K562 (cell line): Measurements from ENCODE around the gene NEUROG1. TPM values are rescaled to one million over a fixed set of nuclear protein-coding genes. Genes with fewer than 3 reads are reported as not detected.

ENCODE experiments used
- ATAC-seq: fragments of 200-7000 bp; cut with Tn5 transposase; 3 replicates; pipeline ENCODE4 v1.9.1; 2020; ENCODE audit warnings: moderate library complexity
- BruUV-seq: library from RNA; stranded (reverse); fragments of 400-500 nt; replicated peaks from 2 replicates; lab custom pipeline; 2021; lab: Mats Ljungman, UMichigan
- CTCF ChIA-PET: fragments of 300-600 bp; formaldehyde crosslinking; extraction: SDS; loops from one replicate; lab custom pipeline; 2021; ENCODE audit warnings: low intra/inter-chr PET ratio; lab: Yijun Ruan, JAX
- POLR2A ChIA-PET: fragments of 300-600, 350-650 bp; sonication (Branson Sonifier 250); formaldehyde crosslinking; extraction: SDS; loops from one replicate; lab custom pipeline; 2021; ENCODE audit warnings: antibody characterized with exemption, inconsistent platforms; lab: Yijun Ruan, JAX
- DNase-seq, 4 experiments: peaks; one replicate each; pipeline versions ENCODE4 v3.0.0 to v3.0.0-alpha.2; 2011 to 2018; ENCODE audit warnings: low spot score in 3 of 4, mixed read lengths in 3 of 4; ENCODE audit errors: extremely low read depth in 1 of 4
- FAIRE-seq: peaks from 2 replicates; lab custom pipeline; 2011; peaks lifted over from hg19 to GRCh38; lab: Jason Lieb, UNC
- H2AFZ ChIP-seq: 2 replicates; pipeline ENCODE4 v1.6.0; 2011; ENCODE audit warnings: low read depth, low read length, control low read depth, inconsistent platforms
- H3K27ac ChIP-seq: fragments of 200-600 bp; 3 replicates; pipeline ENCODE4 v1.8.0; 2011; ENCODE audit warnings: low read depth, mild to moderate bottlenecking, control low read depth, inconsistent platforms, low read length, moderate library complexity, mixed read lengths; ENCODE audit errors: extremely low read depth
- H3K27me3 ChIP-seq, 2 experiments: fragments of 300-600 bp in 1 of 2; 2 replicates in 1 of 2; 3 replicates in 1 of 2; pipeline versions ENCODE4 v1.6.0 to v1.8.0; 2011; ENCODE audit warnings: inconsistent platforms in 2 of 2, low read length in 2 of 2, mild to moderate bottlenecking in 1 of 2, mixed read lengths in 1 of 2, moderate library complexity in 1 of 2; ENCODE audit not compliant: control insufficient read depth in 2 of 2, insufficient read depth in 2 of 2
- H3K36me3 ChIP-seq: fragments of 300-600 bp; 3 replicates; pipeline ENCODE4 v1.8.0; 2011; ENCODE audit warnings: mild to moderate bottlenecking, low read length, inconsistent platforms; ENCODE audit not compliant: control insufficient read depth, insufficient read depth
- H3K4me1 ChIP-seq, 2 experiments: fragments of 200-600 bp in 1 of 2; replicated peaks in 1 of 2; 2 replicates in 1 of 2; 3 replicates in 1 of 2; pipeline versions ENCODE4 v1.5.1 to v1.8.0; 2011; ENCODE audit warnings: inconsistent platforms in 2 of 2, low read length in 2 of 2, mild to moderate bottlenecking in 1 of 2, mixed read lengths in 1 of 2, moderate library complexity in 1 of 2; ENCODE audit not compliant: control insufficient read depth in 2 of 2, insufficient read depth in 2 of 2
- H3K4me2 ChIP-seq: 2 replicates; pipeline ENCODE4 v1.6.1; 2011; ENCODE audit warnings: low read length, control low read depth, inconsistent platforms, mixed read lengths; ENCODE audit not compliant: insufficient read depth
- H3K4me3 ChIP-seq: fragments of 200-600 bp; sonication (generic), shearing (Covaris generic); 2 replicates; pipeline ENCODE4 v1.5.1; 2016; ENCODE audit warnings: control low read depth, inconsistent platforms
- H3K79me2 ChIP-seq: fragments of 200-600 bp; 3 replicates; pipeline ENCODE4 v1.8.0; 2011; ENCODE audit warnings: low read length, inconsistent platforms; ENCODE audit not compliant: control insufficient read depth, insufficient read depth
- H3K9ac ChIP-seq, 2 experiments: 2 replicates each; pipeline versions ENCODE4 v1.6.0 to v1.6.1; 2011; ENCODE audit warnings: low read depth in 2 of 2, low read length in 2 of 2, control low read depth in 1 of 2, inconsistent platforms in 1 of 2, mild to moderate bottlenecking in 1 of 2, mixed read lengths in 1 of 2; ENCODE audit not compliant: insufficient read depth in 1 of 2
- H3K9me1 ChIP-seq: one replicate; pipeline ENCODE4 v1.6.0; 2011; ENCODE audit warnings: inconsistent platforms, mild to moderate bottlenecking, low read length, moderate library complexity; ENCODE audit not compliant: control insufficient read depth, insufficient read depth
- H3K9me3 ChIP-seq: replicated peaks from 2 replicates; pipeline ENCODE4 v1.5.1; 2011; ENCODE audit warnings: low read depth, low read length, inconsistent platforms; ENCODE audit not compliant: control insufficient read depth, insufficient read depth
- H4K20me1 ChIP-seq: replicated peaks from 2 replicates; pipeline ENCODE4 v1.6.1; 2011; ENCODE audit warnings: low read length, inconsistent platforms, mixed read lengths; ENCODE audit not compliant: control insufficient read depth, insufficient read depth
- ARID1B ChIP-seq: fragments of 450-650 bp; IDR thresholded peaks from 2 replicates; pipeline ENCODE4 v1.6.1; 2016; ENCODE audit warnings: antibody characterized with exemption, mild to moderate bottlenecking, inconsistent platforms
- BCOR ChIP-seq: fragments of 450-650 bp; IDR thresholded peaks from 2 replicates; pipeline ENCODE4 v1.6.1; 2016
- BMI1 ChIP-seq: fragments of 150-350 bp; IDR thresholded peaks from 2 replicates; pipeline ENCODE4 v1.6.1; 2014; ENCODE audit warnings: low read length
- E4F1 ChIP-seq: fragments of 250-450 bp; sonication (Bioruptor Pico); IDR thresholded peaks from 2 replicates; pipeline ENCODE4 v1.5.0; 2021; ENCODE audit warnings: mild to moderate bottlenecking, borderline replicate concordance
- ESRRB ChIP-seq: fragments of 250-450 bp; sonication (Bioruptor Pico); IDR thresholded peaks from 2 replicates; pipeline ENCODE4 v1.5.0; 2020; ENCODE audit warnings: mild to moderate bottlenecking, moderate library complexity, borderline replicate concordance
- FOXJ2 ChIP-seq: fragments of 200-800 bp; sonication (Bioruptor generic); IDR thresholded peaks from 2 replicates; pipeline ENCODE4 v1.6.1; 2016; ENCODE audit warnings: missing genetic modification characterization, missing compliant biosample characterization
- GTF2F1 ChIP-seq: IDR thresholded peaks from 2 replicates; pipeline ENCODE4 v1.6.1; 2011; ENCODE audit warnings: low read depth, low read length, improper control_type of control experiment
- HNRNPL ChIP-seq: fragments of 200-400 bp; formaldehyde crosslinking; IDR thresholded peaks from 2 replicates; pipeline ENCODE4 v1.6.1; 2017; ENCODE audit warnings: low read depth, mild to moderate bottlenecking, low read length
- MCM3 ChIP-seq: fragments of 450-650 bp; IDR thresholded peaks from 2 replicates; pipeline ENCODE4 v1.6.1; 2016
- RBM25 ChIP-seq: fragments of 200-400 bp; formaldehyde crosslinking; IDR thresholded peaks from 2 replicates; pipeline ENCODE4 v1.6.1; 2018; ENCODE audit warnings: low read length, low read depth, moderate library complexity; ENCODE audit not compliant: severe bottlenecking
- RHOXF2B ChIP-seq: fragments of 250-450 bp; sonication (Bioruptor Pico); conservative IDR thresholded peaks from 2 replicates; pipeline ENCODE4 v1.5.1; 2021
- SREBF2 ChIP-seq: sonication (generic); formaldehyde crosslinking; IDR thresholded peaks from 2 replicates; pipeline ENCODE4 v1.4.0; 2020; ENCODE audit warnings: mild to moderate bottlenecking, missing genetic modification reagents
- ZFP36 ChIP-seq: fragments of 150-350 bp; IDR thresholded peaks from 2 replicates; pipeline ENCODE4 v1.6.1; 2018; ENCODE audit warnings: low read length, low read depth; ENCODE audit not compliant: partially characterized antibody
- ZNF212 ChIP-seq: fragments of 450-650 bp; formaldehyde crosslinking; IDR thresholded peaks from 2 replicates; pipeline ENCODE4 v1.4.0; 2020; ENCODE audit warnings: mild to moderate bottlenecking
- WGBS: fragments of 100-300 bp; shearing (Covaris generic); methylation state at CpG from one replicate; pipeline ENCODE4 v1.1.6; 2016; ENCODE audit warnings: low coverage, mixed read lengths; ENCODE audit not compliant: insufficient coverage; ENCODE audit errors: missing lambda C conversion rate; 5-methylcytosine and 5-hydroxymethylcytosine counted together
- in situ Hi-C: fragments of 300-500 bp; cut with MboI; formaldehyde crosslinking; loops from 4 replicates; pipeline ENCODE4 v1.15.0; 2018; ENCODE audit warnings: inconsistent platforms, mixed read lengths
- intact Hi-C: fragments of 100-400 bp; cut with micrococcal nuclease; formaldehyde crosslinking; loops from 2 replicates; pipeline ENCODE4 v1.14.2; 2022
- polyA plus RNA-seq, 8 experiments: library from polyadenylated mRNA; depleted of rRNA in 4 of 8; stranded (reverse) in 5 of 8; unstranded in 3 of 8; fragments of >200 nt; fragmentation: Nextera tagmentation in 2 of 8; fragmentation: Illumina TruSeq in 1 of 8; extraction: Ambion mirVana in 2 of 8; extraction: Trizol in 1 of 8; gene quantifications; 2 replicates each; pipeline versions ENCODE4 v1.2.1 to v1.2.3, GENCODE V29; 2011 to 2014; ENCODE audit warnings: inconsistent platforms in 1 of 8, missing spikeins in 1 of 8
- total RNA-seq, 7 experiments: library from RNA; depleted of rRNA in 6 of 7; stranded (reverse); fragments of >200 nt in 6 of 7; fragmentation: Illumina TruSeq in 2 of 7; extraction: Trizol in 2 of 7; gene quantifications; 2 replicates each; pipeline versions ENCODE4 v1.2.1 to v1.2.3, GENCODE V29; 2011 to 2021; ENCODE audit warnings: low replicate concordance in 1 of 7

Gene NEUROG1
- total and polyA plus RNA-seq, 9 of the 15 experiments (the other 6 are each of a cell fraction or from before 2014, with no cell fraction given), result not detected

- CTCF ChIA-PET, result no interaction called here
- no peak overlapping the region for H3K4me2 ChIP-seq
- H3K27me3 ChIP-seq, result peaks cover 6 to 9% of the 10 kb centered on the region in 2 experiments; a peak in 4 of 5 replicates
- POLR2A ChIA-PET, result interaction anchor here (0.5 kb wide), 1 partner anchor 652 kb away, joined by 3 read pairs; no protein-coding TSS in a partner anchor
- H3K36me3 ChIP-seq, result no peaks in the 10 kb centered on the region
- H3K79me2 ChIP-seq, result no peaks in the 10 kb centered on the region
- no peak overlapping the region for H3K9ac ChIP-seq
- FAIRE-seq (no peak), ATAC-seq (no peak), DNase-seq (no peak)
- no TSS peak for BruUV-seq
- WGBS, result 0% methylated on average over 3 of the region's 5 CpGs
- no peak overlapping the region for H3K4me3 ChIP-seq
- no peak for TF ChIP-seq ESRRB (CRISPR knock-in tag)
- peak; percentile 80 for TF ChIP-seq RBM25
- peak; percentile 75 for TF ChIP-seq ZFP36
- TF ChIP-seq BCOR, result peak; percentile 55
- peaks cover 7 to 8% of the 10 kb centered on the region in 2 experiments for H3K4me1 ChIP-seq
- H2AFZ ChIP-seq, result no peak overlapping the region
- no peaks in the 10 kb centered on the region for H3K9me1 ChIP-seq
- 0 out of 2 replicates have a peak, but pooled peaks cover 3% of the 10 kb centered on the region for H4K20me1 ChIP-seq
- no peaks in the 10 kb centered on the region for H3K9me3 ChIP-seq
- no peak overlapping the region for H3K27ac ChIP-seq
- intact Hi-C loops, result loop anchor here (5.0 kb wide), 1 partner anchor 158 kb away; no protein-coding TSS in a partner anchor
- in situ Hi-C loops, result no loop called here
Measured at GRCh38 chr5:135568923-135569360, 33.2 kb upstream of the NEUROG1 start.

- ChIA-PET CTCF (no interaction called here), POLR2A (interaction anchor here (0.5 to 2.3 kb wide), 2 partner anchors 12 to 651 kb away, joined by 3 to 10 read pairs; no protein-coding TSS in a partner anchor)
- ATAC-seq (no peak), DNase-seq (no peak), FAIRE-seq (no peak)
- 0 out of 2 replicates have a peak, but pooled peaks cover 3% of the 10 kb centered on the region for H4K20me1 ChIP-seq
- H3K9me3 ChIP-seq, result no peaks in the 10 kb centered on the region
- H3K27ac ChIP-seq, result no peak overlapping the region
- 38% methylated on average over 6 of the region's 6 CpGs for WGBS
- no peaks in the 10 kb centered on the region for H3K79me2 ChIP-seq
- H3K9ac ChIP-seq, result no peak overlapping the region
- BruUV-seq, result no TSS peak
- H3K4me1 ChIP-seq, result peaks cover 7 to 8% of the 10 kb centered on the region in 2 experiments
- no peaks in the 10 kb centered on the region for H3K36me3 ChIP-seq
- intact Hi-C loops (loop anchor here (5.0 kb wide), 1 partner anchor 159 kb away; no protein-coding TSS in a partner anchor), in situ Hi-C loops (no loop called here)
- peaks cover 6 to 9% of the 10 kb centered on the region in 2 experiments; a peak in 4 of 5 replicates for H3K27me3 ChIP-seq
- H2AFZ ChIP-seq, result no peak overlapping the region
- no peak overlapping the region for H3K4me3 ChIP-seq
- H3K4me2 ChIP-seq, result no peak overlapping the region
- no peaks in the 10 kb centered on the region for H3K9me1 ChIP-seq
- TF ChIP-seq MCM3 (no peak), BMI1 (no peak), ARID1B (no peak), E4F1 (no peak), SREBF2 (CRISPR knock-in tag) (no peak), ZNF212 (CRISPR knock-in tag) (no peak), FOXJ2 (tag) (no peak), GTF2F1 (no peak), HNRNPL (no peak), RHOXF2B (no peak)
Measured at GRCh38 chr5:135568246-135568645, 32.5 kb upstream of the NEUROG1 start.
